OCI-M2 (cell line): ENCODE results near the gene FBLN2.

ENCODE experiments used
- DNase-seq: peaks from one replicate; lab custom pipeline; 2025; ENCODE audit not compliant: unreplicated experiment; lab: John Stamatoyannopoulos, UW

Gene FBLN2

DNA sequence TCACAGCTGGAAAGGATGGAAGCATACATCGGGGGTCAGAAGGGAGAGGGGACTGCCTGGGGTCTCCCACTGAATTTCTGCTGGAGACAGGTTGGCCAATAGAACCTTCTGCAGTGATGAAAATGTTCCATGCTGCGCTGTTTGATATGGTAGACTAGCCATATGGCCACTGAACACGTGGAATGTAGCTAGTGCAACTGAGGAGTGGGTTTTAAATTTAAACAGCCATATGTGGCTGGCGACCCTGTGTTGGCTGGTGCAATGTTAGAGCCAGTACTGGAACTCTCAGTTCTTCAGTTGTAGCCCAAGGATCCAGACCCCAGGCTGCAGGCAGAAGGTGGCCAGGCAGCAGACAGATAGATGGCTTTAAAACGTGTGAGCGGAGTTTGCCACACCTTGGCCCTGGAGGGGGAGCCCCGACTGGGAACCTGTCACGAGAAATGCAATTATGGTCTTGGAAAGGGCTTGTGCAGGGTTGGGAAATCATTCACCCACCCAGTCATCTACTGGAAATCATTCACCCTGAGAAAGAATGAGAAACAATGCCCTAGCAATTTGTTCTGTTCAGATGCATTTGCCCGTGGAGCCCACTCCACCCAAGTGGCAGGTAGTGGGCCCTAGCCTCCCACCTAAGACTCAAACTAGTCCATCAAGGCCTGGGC, 127.6 kb downstream of the FBLN2 start:
- no peak for DNase-seq

DNA sequence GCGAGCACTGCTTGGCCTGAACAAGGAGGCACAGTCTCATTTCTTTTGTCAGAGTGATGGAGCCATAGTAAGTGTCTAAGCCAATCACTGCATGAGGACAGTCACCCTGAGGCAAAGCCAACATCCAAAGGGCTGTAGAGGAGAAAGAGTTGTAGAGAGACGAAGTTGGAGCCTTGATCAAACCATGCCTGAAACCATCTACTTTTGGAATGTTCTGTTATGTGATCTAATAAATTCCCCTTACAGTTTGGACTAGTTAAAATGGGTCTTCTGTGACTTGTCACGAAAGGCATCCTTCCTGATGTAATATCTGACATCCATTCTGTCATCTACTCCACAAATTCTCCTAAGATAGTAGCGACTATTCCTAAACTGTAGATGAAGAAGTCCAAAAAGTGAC, 128.3 kb downstream of the FBLN2 start:
- DNase-seq: no peak

DNA sequence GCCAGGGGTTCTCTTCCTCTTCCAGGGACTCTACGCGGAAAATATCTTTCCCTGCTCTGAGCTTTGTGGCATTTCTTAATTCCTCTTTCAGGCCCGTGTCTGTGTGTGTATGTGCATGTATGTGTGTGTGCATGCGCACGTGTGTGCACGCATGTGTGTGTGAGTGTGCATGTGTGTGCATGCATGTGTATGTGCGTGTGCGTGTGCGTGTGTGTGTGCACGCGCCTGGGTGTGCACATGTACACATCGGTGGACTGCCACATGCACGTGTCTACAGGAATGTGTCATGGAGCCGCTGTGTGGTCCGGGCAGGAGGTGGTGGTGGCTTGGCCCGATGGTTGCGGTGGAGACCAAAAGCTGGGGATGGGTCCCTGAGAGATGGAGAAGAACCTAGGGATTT, 133.0 kb downstream of the FBLN2 start:
- no peak for DNase-seq

DNA sequence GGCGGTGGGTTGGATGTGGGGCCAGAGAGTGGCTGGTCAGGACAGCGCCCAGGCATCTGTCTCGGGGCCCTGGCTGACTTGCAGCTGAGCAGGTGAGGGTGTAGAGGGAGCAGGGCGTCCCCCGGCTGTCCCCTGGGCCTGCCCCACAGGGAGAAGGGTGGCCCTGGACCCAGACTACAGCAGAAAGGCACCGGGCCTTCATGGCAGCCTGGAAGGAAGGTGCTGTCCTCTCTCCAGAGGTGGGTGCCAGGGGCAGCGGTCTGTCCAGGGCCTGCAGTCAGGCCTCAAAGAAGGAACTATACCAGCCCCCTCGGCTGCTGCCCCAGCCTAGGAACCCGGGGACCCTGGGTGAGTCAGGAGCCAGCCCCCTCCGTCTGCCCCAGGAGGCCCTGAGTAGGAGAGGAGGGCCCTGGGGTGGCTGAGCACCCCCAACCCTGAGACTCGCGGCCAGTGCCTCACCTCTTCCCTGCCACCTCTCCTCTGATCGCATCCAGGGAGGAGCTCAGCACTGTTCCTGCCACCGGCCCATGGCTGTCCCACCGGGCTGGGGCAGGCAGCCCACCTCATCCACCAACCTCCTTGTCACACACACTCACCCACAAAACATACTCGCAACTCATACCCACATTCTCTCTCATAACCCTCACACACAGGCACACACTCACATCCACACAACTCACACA, 133.5 kb downstream of the FBLN2 start:
- DNase-seq: no peak

DNA sequence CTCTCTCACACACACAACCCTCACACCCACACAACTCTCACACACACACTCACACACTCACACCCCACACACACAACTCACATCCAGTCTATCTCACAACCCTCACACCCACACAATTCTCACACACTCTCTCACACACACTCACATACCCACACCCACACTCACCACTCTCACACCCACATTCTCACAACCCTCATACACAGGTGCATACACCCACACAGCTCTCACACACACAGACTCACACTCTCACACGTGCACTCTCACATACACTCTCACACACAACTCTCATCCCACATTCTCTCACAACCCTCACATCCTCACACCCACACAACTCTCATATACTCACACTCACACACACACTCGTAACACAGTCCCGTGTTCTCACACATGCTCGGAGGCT, 134.4 kb downstream of the FBLN2 start:
- no peak for DNase-seq

DNA sequence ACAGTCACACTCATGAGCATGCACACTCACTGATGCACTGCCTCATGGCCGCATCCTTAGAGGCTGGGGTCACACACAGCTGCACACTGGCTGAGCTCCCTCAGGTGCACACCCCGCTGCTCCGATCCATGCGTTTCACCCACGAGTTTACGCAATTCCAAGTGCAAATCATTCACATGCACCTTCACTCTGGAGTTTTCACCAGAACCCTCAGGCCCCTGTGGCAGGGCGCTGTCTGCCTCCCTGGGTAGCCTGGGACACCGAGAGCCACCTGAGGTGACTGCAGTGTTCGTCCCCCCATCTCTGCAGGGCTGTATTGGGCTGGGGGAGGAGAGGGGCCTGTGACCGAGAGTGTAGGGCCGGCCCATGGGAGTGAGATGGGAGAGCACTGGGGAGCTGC, 134.8 kb downstream of the FBLN2 start:
- DNase-seq: no peak

DNA sequence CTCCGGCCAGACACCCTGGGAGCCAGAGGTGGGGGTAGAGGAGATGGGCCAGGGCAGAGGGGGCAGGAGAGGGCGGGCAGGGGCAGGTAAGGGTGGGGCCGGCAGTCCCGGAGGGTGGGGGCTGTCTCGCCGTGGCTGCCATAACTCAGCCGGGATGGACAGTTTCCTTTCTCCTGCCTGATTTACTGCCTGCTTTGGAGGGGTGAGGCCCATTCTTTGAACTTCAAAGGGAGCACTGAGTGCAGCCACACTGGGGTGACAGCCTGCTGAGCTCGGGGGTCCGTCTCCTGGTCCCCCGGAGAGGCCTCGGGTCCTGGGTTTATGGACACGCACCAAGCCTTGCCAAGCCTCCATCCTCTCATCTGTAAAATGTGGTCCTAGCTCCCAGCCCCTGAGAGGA, 135.4 kb downstream of the FBLN2 start:
- DNase-seq: no peak

DNA sequence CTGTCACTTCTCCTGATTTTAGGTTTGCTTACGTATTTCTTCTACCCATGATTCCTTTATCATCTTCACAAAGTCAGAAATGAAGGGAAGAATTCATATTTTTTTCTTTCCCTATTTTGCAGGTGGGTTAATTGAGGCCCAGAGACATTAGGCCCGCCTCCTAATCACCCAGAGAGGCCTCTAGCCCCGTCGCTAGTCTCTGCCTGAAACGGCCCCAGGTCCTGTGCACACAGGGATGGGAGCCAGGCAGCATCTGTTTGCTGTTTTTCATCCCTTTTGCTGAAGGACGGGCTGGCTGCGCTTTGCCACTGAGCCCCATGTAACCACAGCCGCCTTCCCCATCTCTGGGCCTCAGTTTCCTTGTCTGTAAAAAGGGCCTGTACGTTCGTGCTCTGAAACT, 135.9 kb downstream of the FBLN2 start:
- no peak for DNase-seq

DNA sequence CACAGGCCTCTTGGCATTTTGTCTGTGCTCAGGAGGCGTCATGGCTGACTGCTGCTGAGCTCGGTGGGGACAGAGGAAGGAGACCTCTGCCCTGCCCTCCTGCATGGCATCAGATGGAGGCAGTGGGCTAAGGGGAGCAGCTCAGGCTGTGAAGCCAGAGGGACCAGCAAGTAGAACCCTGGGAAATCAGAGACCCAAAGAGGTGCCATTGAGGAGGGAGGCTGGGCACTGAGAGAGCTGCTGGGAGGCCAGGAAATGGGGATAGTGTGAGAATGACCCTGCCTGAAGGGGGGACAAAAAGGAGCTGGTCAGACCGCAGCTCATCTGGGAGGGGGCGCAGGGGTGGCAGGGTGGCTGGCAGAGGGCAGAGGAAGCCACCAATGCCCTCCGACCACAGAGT, 136.8 kb downstream of the FBLN2 start:
- no peak for DNase-seq

DNA sequence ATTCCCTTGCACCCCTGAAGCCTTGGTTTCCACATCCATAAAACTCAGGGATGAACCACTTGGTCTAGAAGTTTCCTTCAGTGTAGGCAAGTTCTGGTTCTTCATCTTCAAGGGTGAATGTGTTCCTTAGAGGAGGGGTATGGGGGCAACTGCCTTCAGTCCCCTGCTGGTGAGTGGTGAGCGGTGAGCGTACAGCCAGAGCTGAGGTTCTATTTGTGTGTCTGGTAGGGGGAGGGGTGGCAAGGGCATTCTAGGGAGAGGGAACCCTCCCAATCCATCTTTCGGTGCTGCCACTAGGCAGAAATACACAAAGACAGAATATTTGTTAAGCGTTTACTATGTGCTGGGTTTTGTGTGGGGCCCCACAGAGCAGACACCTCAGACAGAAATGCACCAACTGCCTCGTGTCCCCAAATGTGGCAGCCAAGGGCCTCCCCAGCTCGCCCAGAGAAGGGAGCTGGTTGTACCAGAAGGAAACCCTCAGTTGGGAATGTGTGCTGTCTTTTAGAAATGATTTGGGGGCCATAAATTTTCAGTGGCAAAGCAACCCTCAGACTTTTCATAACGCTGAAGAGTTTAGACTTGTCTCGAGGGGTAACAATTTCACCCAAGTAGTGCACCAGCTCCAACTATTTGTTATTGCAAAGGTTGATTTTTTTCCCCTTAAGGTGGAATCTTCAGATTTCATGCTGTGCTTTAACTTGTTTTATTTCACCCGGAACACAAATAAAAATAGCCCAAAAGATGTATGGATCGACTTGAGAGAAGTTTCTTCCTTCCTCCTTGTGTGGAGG, 137.6 kb downstream of the FBLN2 start:
- no peak for DNase-seq

DNA sequence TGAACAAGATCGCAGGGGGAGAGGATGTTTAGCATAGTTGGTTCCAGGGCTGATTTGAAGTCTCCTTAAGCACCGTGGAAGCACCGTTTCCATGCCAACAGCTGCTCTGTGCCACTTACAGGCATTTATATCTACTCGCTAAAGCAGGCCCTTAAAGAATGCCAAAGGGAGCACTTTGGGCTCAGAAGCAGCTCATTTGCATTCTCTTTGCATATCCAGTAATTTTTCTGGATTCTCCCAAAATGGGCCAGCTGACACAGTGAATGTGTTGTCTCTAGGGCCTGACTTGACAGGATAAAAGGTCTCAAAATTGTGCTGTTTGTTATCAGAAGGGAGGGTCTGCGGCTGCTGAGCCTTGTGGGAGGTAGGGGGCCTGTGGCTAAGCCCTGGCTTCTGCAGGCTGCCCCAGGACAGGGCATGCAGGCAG, 138.6 kb downstream of the FBLN2 start:
- no peak for DNase-seq
